Neuronal stem cell (in vitro differentiated cells): ENCODE results near the gene PFKFB3. TPM values are rescaled to one million over a fixed set of nuclear protein-coding genes. Genes with fewer than 3 reads are reported as not detected.

Experiments used
- small RNA-seq: library from polyadenylated mRNA; stranded (forward); fragments of <200 nt; extraction: miRNeasy Mini kit (QIAGEN cat#:217004); gene quantifications from one replicate; pipeline ENCODE3, GENCODE V24; 2013; ENCODE audit not compliant: insufficient read depth

PFKFB3 gene

Small RNA genes within 50 kb of the gene (small RNA-seq; reads per million reads assigned to genes)
- gene RF00019 = not detected
